Measurements from ENCODE around the gene CRTC2. TPM values are rescaled to one million over a fixed set of nuclear protein-coding genes. Genes with fewer than 3 reads are reported as not detected.
A peak's percentile ranks its signal among the peaks of the same experiment; 100 is the strongest.

CRTC2 gene
- polyA plus RNA-seq, 1 donor from 2014 or later = 12.1 TPM

GRCh38 chr1:153961421-153961820 is 3.0 kb upstream of the CRTC2 start:
- Histone ChIP-seq H3K4me2 (ENCODE audit: low read length) (peak overlapping the region; percentile 88), H3K36me3 (ENCODE audit: insufficient read depth, low read length) (no peaks in the 10 kb centered on the region), H3K9ac (ENCODE audit: low read length) (no peak overlapping the region), H3K79me2 (replicated peaks; ENCODE audit: insufficient read depth, low read length) (peaks cover 41% of the 10 kb centered on the region), H3K4me3 (ENCODE audit: low read length) (peak overlapping the region; percentile 90), H4K20me1 (ENCODE audit: insufficient read depth) (no peaks in the 10 kb centered on the region), H3F3A (ENCODE audit: insufficient read depth, low read length, poor library complexity, severe bottlenecking) (no peaks in the 10 kb centered on the region), H3K9me2 (ENCODE audit: insufficient read depth, low read length) (no peaks in the 10 kb centered on the region), H2AFZ (ENCODE audit: low read depth, low read length) (no peak overlapping the region), H3K27me3 (ENCODE audit: insufficient read depth, low read depth, low read length) (no peaks in the 10 kb centered on the region), H3K9me3 (ENCODE audit: low read length) (no peaks in the 10 kb centered on the region), H3K27ac (ENCODE audit: low read length) (no peak overlapping the region)
- TF ChIP-seq EP300 (conservative IDR thresholded peaks at IDR 0.05; ENCODE audit: poor library complexity, severe bottlenecking) = no peak

- no peak overlapping the region for H2AFZ ChIP-seq (ENCODE audit: low read depth, low read length)
- no peaks in the 10 kb centered on the region for H4K20me1 ChIP-seq (ENCODE audit: insufficient read depth)
- no peaks in the 10 kb centered on the region for H3F3A ChIP-seq (ENCODE audit: insufficient read depth, low read length, poor library complexity, severe bottlenecking)
- no peaks in the 10 kb centered on the region for H3K9me3 ChIP-seq (ENCODE audit: low read length)
- no peak for TF ChIP-seq SMC3 (conservative IDR thresholded peaks at IDR 0.05; ENCODE audit: poor library complexity)
- TF ChIP-seq MXI1 (conservative IDR thresholded peaks at IDR 0.05; ENCODE audit: poor library complexity, severe bottlenecking) = no peak
- no peak for TF ChIP-seq REST (IDR thresholded peaks at IDR 0.05; ENCODE audit: borderline replicate concordance)
- no peak for TF ChIP-seq POLR2AphosphoS5 (IDR thresholded peaks at IDR 0.05)
- TF ChIP-seq TAF1 (IDR thresholded peaks at IDR 0.05; ENCODE audit: low read depth) = no peak
- no peak for TF ChIP-seq EZH2 (IDR thresholded peaks at IDR 0.05; ENCODE audit: borderline replicate concordance, insufficient read depth, low read length, poor library complexity, severe bottlenecking)
- TF ChIP-seq RAD21 (conservative IDR thresholded peaks at IDR 0.05) = no peak
- TF ChIP-seq EP300 (conservative IDR thresholded peaks at IDR 0.05; ENCODE audit: poor library complexity, severe bottlenecking) = no peak
- no peak for TF ChIP-seq CTCF (IDR thresholded peaks at IDR 0.05; ENCODE audit: poor library complexity, severe bottlenecking)
- peaks cover 51% of the 10 kb centered on the region for H3K79me2 ChIP-seq (replicated peaks; ENCODE audit: insufficient read depth, low read length)
- H3K9ac ChIP-seq (ENCODE audit: low read length) = no peak overlapping the region
- no peak overlapping the region for H3K4me2 ChIP-seq (ENCODE audit: low read length)
- no peak overlapping the region for H3K27ac ChIP-seq (ENCODE audit: low read length)
- H3K9me2 ChIP-seq (ENCODE audit: insufficient read depth, low read length) = no peaks in the 10 kb centered on the region
- no peak overlapping the region for H3K4me3 ChIP-seq (ENCODE audit: low read length)
- no peaks in the 10 kb centered on the region for H3K36me3 ChIP-seq (ENCODE audit: insufficient read depth, low read length)
- no peaks in the 10 kb centered on the region for H3K27me3 ChIP-seq (ENCODE audit: insufficient read depth, low read depth, low read length)
Observed at GRCh38 chr1:153960206-153960605, 1.8 kb upstream of the CRTC2 start.

- Histone ChIP-seq H3F3A (ENCODE audit: insufficient read depth, low read length, poor library complexity, severe bottlenecking) (no peaks in the 10 kb centered on the region), H3K4me3 (ENCODE audit: low read length) (no peak overlapping the region), H3K9me2 (ENCODE audit: insufficient read depth, low read length) (no peaks in the 10 kb centered on the region), H3K27me3 (ENCODE audit: insufficient read depth, low read depth, low read length) (no peaks in the 10 kb centered on the region), H3K79me2 (replicated peaks; ENCODE audit: insufficient read depth, low read length) (peaks cover 48% of the 10 kb centered on the region), H3K27ac (ENCODE audit: low read length) (no peak overlapping the region), H3K36me3 (ENCODE audit: insufficient read depth, low read length) (no peaks in the 10 kb centered on the region), H4K20me1 (ENCODE audit: insufficient read depth) (no peaks in the 10 kb centered on the region), H3K9ac (ENCODE audit: low read length) (no peak overlapping the region), H2AFZ (ENCODE audit: low read depth, low read length) (no peak overlapping the region), H3K4me2 (ENCODE audit: low read length) (no peak overlapping the region), H3K9me3 (ENCODE audit: low read length) (no peaks in the 10 kb centered on the region)
- TF ChIP-seq CTCF (IDR thresholded peaks at IDR 0.05; ENCODE audit: poor library complexity, severe bottlenecking) (no peak), RAD21 (conservative IDR thresholded peaks at IDR 0.05) (no peak), EZH2 (IDR thresholded peaks at IDR 0.05; ENCODE audit: borderline replicate concordance, insufficient read depth, low read length, poor library complexity, severe bottlenecking) (no peak), SMC3 (conservative IDR thresholded peaks at IDR 0.05; ENCODE audit: poor library complexity) (no peak), EP300 (conservative IDR thresholded peaks at IDR 0.05; ENCODE audit: poor library complexity, severe bottlenecking) (no peak), POLR2AphosphoS5 (IDR thresholded peaks at IDR 0.05) (no peak), TAF1 (IDR thresholded peaks at IDR 0.05; ENCODE audit: low read depth) (no peak), REST (IDR thresholded peaks at IDR 0.05; ENCODE audit: borderline replicate concordance) (no peak), MXI1 (conservative IDR thresholded peaks at IDR 0.05; ENCODE audit: poor library complexity, severe bottlenecking) (no peak)
Observed at GRCh38 chr1:153959454-153959853, 1.0 kb upstream of the CRTC2 start.

All from neural cell (in vitro differentiated cells).